Measurements from ENCODE around the gene CITED2.
"Not testable (repeated sequence)": the region's sequence is repeated elsewhere in the genome, so short reads cannot be mapped to it uniquely, and the experiment has no call there.

The CITED2 gene

DNA sequence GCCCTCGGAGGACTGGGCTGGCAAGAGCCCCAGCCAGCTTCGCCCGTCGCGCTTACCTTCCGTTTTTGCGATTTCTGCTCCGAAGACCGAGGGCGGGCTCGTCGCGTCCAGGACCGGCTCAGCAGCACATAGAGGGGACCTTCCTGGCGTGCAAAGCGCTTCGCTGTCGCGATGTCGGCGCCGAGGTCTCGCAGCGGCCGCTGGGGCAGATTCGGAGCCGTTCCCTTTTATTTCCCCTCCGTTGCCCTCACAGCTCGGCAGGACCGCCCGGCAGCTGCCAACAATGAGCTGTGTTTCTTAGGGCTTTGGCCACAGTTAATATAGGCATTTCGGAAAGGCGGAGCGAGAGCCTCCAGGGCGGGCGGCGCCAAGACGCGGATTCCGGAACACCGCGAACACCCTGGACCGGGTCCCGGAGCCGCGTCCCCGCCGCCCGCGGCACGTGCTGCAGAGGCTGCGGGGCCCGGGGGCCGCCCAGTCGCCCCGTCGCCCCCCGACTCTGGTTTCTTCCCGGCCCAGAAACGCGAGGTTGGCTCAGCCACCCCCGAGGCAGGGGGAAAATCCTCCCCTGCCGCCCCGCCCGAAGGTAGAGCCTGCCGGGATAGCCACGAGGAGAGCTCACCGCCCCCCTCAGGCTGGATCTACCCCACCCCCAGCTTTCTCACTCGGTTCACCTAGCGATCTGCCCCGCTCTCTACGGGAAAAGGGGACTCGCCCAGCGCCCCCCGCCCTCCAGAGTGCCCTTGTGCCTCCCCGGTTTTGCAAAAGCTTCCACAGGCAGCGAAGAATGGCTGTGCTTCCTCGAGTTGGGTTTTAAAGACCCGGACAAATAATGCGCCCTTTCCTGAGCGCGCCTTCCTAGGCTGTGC, at the start of gene CITED2:
TSS of gene CITED2 (minus strand) at position 292 of the 869 bp plus-strand sequence. CDS start 704 bp downstream, outside the sequence.
- peak; percentile 95 for DNase-seq (ENCODE audit: extremely low read depth, low read depth)
- peak; percentile 18 for TF ChIP-seq CTCF (IDR thresholded peaks at IDR 0.05; ENCODE audit: low read depth, low read length)

DNA sequence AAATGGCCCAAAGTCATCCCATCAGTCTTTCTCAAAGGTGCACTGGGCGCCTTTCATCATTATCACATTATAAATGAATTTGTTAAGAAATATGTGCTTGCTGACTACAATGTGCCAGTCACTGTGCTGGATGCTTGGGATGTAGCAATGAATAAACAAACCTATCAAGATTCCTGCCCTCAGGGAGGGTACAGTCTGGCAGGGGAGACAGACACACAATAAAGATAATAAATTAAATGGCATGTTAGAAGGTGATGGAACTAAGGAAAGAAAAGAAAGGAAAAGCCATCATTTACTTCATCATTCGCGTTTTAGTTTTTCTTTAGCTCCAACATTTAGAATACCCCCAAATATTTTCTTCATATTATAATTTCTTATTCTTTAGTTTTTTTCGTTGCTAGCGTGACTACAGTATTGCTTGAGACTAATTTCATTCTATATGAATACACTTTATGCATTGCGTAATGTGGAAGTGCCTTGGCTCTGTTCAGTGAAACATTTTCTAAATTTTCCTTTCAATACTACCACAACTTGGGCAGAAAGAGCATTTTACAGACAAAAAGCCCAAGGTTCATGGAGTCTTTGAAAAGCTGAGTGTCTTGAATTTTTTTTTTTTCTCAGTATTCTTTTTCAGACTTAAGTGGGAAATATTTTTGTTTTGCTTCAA, 48.7 kb upstream of the CITED2 start:
- DNase-seq (ENCODE audit: extremely low read depth, low read depth), result no peak
- TF ChIP-seq CTCF (IDR thresholded peaks at IDR 0.05; ENCODE audit: low read depth, low read length), result no peak

DNA sequence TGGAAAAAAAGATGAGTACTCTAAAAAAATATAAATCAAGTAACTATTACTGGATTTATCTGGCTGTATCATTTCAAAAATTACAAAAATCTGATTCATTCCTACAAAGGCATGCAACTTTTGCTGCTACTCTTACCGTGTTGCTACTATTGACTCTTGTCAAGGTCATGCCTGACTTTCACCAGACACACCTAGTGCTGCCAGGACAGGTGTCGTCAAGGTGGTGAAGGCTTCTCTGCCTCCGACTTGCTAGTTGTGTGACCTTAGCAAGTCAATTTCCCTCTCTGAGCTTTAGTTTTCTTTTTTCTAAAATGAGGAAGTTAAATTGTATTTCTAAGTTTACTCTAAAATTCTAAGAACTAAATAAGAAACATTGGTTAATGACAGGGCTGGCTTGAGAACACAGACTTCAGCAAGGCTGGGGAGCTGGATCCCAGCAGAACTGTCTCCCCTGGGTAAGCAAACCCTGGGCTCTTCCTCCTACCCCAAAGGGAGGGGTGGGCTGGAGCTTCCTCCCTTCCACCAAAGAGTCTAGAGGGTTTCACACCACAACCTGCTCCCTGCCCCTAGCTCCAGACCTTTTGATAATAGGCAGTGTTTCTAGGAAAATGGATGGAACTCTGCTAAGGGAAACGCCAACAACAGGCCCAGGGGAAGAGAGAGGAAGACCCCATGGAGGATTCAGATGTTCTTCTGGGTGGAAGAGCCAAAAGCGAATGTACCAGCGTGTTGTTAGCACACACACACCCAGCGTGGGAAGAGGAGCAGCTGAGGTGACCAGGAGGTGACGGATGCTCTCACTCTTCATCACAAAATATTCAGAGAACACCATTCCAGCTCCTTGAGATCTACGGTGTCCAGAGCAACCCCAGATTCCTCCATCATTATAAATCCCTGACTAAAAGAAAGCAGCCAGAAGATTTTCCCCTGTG, 47.9 kb upstream of the CITED2 start:
- TF ChIP-seq CTCF (IDR thresholded peaks at IDR 0.05; ENCODE audit: low read depth, low read length), result no peak
- DNase-seq (ENCODE audit: extremely low read depth, low read depth), result no peak

- no peak for TF ChIP-seq CTCF (IDR thresholded peaks at IDR 0.05; ENCODE audit: low read depth, low read length)
- no peak for DNase-seq (ENCODE audit: extremely low read depth, low read depth)
Measured at GRCh38 chr6:139418481-139419132, 44.2 kb upstream of the CITED2 start.

DNA sequence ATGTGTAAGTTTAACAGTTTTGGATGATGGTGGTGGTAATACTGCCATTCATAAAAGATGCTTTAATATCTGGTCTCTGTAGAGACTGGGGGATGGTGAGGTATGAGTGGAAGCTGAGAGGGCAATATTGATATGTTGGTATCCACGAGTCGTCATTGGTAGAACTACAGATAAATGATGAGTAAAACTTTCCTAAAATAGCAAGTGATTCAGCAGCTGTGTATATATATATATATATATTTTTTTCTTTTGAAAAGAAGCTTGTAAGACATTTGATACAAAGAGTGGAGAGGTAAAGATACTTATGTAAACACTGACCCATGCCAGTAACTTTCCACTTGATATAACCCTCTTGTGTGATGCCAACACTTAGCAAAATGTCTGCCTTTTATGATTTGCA, 41.7 kb upstream of the CITED2 start:
- DNase-seq (ENCODE audit: extremely low read depth, low read depth), result no peak
- no peak for TF ChIP-seq CTCF (IDR thresholded peaks at IDR 0.05; ENCODE audit: low read depth, low read length)

- no peak for DNase-seq (ENCODE audit: extremely low read depth, low read depth)
- no peak for TF ChIP-seq CTCF (IDR thresholded peaks at IDR 0.05; ENCODE audit: low read depth, low read length)
Measured at GRCh38 chr6:139415365-139415764, 40.9 kb upstream of the CITED2 start.

- DNase-seq (ENCODE audit: extremely low read depth, low read depth), result not testable (repeated sequence)
Measured at GRCh38 chr6:139412103-139412502, 37.7 kb upstream of the CITED2 start.

All from AG09319 (cell line).